Fibroblast of lung (primary cell): ENCODE results near the gene MID1.

Experiments used
- CTCF ChIP-seq, 2 donors: IDR thresholded peaks in 1 of 2; conservative IDR thresholded peaks in 1 of 2; 1 replicate in 1 of 2; 2 replicates in 1 of 2; pipeline ENCODE4 v1.5.1; 2011 to 2012; ENCODE audit warnings: low read length in 2 of 2, control low read depth in 1 of 2, inconsistent platforms in 1 of 2, low read depth in 1 of 2, mild to moderate bottlenecking in 1 of 2
- EZH2 ChIP-seq: IDR thresholded peaks from 2 replicates; pipeline ENCODE4 v1.5.1; 2012; ENCODE audit warnings: low read length, control low read depth, mild to moderate bottlenecking; ENCODE audit errors: missing control alignments

- TF ChIP-seq CTCF (conservative IDR thresholded peaks at IDR 0.05 in 1 of 2, IDR thresholded peaks at IDR 0.05 in 1 of 2; ENCODE audit: low read depth in 1 of 2, low read length in 2 of 2) = no peak
- no peak for TF ChIP-seq EZH2
Observed at GRCh38 chrX:10630320-10630719, 9.9 kb upstream of the MID1 start.
